ENCODE measurements around the gene FOXN3.

FOXN3 gene

GRCh38 chr14:89430391-89431236 lies 13.6 kb upstream of the FOXN3 start:
- peak; percentile 66 for DNase-seq

- DNase-seq: peak; percentile 15
These were observed 12.5 kb upstream of the FOXN3 start for GRCh38 chr14:89429199-89430181.

DNA sequence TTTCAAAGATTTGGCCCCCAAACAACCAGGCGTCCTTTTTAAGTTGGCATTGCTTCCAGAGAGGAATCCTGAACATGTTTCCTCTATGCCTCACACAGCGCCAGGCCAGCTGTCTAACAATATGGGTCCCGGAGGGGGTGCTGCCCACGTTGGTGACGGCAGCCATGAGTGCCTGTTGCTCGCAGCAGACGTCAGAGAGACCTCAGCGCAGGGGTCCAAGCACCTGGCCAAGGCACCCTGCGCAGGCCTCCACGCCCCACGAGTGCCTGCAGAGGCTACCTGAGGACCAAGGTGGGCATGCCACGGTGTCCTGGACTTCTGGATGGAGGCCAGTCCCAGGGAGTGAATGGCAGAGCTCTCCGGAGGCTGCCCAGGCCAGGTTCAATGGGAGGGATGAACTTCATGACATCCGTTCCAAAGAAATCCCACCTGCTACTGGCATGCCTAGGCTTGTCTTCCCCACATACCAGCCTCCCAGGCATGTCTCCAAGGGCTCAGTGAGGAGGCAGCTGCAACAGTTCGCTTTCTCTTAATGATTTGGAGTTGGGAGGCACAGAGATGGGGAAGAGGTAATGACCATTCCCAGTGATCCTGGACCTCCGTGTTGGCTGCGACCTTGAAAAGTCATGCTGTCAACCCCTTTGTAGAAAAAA lies 11.6 kb upstream of the FOXN3 start:
- no peak for DNase-seq

GRCh38 chr14:89428173-89428523 lies 11.1 kb upstream of the FOXN3 start:
- DNase-seq: no peak

- no peak for DNase-seq
These were observed 10.6 kb upstream of the FOXN3 start for GRCh38 chr14:89427426-89428172.

DNA sequence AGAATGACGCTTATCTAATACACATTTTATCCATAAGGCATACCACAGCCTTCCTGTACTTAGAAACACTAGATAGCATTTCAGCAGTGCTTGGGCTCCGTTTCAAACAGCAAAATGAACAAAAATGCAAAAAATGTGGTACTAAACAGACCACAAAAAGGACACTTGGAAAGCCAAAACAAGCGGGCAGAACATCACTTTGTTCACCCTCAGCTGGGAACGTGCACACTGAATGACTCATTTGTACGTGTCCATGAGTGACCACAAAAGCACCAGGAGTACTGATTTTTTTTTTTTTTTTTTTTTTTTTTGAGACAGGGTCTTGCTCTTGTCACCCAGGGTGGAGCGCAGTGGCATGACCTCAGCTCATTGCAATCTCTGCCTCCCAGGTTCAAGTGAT lies 8.9 kb upstream of the FOXN3 start:
- DNase-seq: no peak

DNA sequence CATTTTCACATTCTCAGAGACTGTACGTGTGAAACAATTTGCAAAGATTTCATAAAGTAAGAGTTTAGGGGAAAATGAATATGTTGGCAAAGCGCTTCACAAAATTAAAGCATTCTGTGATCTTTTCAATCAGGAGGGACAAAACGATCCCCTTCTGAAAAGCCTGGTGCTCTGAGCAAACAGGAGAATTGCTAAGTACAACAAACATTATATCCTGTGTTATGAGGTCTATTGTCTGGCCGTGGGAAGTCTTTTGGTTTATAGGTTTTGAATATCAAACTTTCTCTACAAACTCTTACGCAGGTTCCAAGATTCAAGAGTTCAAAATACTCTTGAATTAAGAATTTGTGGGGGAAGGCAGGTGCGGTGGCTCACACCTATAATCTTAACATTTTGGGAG lies 7.2 kb upstream of the FOXN3 start:
- no peak for DNase-seq

DNA sequence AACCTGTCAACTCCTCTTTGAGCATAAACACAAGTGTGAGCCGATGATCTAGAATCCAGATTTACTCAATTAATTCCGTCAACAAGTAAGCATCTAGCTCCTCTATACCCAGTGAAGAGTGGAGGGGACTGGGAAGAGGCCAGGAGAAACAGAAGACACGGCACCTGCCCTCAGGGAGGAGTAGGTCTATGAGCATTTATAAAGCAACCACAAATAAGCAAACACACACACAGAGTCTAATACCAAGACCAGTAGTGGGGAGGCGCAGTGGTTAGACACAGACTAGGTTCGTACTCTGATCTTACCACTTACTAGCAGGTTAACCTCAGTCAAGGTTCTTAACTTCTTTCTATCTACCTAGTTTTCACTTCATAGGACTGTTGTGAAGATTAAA lies 5.9 kb upstream of the FOXN3 start:
- DNase-seq: no peak

GRCh38 chr14:89422181-89422951 lies 5.3 kb upstream of the FOXN3 start:
- no peak for DNase-seq

DNA sequence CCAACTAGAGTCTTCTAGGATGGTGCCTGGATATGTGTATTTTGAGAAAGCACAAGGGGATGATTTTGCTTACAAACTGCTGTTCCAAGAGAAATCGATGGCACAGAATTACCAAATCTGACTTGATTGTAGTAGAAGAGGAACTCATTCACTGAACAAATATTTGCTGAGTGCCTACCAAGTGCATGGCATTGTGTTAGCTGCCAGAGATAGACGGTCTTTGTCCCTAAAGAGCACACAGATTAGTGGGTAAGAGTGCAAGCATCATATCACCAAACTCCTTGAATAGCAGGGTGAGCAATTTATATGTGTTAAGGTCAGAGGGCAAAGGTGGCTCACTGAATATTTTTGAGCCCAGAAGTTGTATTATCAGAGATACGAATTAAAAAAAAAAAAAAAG lies 3.5 kb upstream of the FOXN3 start:
- no peak for DNase-seq

DNA sequence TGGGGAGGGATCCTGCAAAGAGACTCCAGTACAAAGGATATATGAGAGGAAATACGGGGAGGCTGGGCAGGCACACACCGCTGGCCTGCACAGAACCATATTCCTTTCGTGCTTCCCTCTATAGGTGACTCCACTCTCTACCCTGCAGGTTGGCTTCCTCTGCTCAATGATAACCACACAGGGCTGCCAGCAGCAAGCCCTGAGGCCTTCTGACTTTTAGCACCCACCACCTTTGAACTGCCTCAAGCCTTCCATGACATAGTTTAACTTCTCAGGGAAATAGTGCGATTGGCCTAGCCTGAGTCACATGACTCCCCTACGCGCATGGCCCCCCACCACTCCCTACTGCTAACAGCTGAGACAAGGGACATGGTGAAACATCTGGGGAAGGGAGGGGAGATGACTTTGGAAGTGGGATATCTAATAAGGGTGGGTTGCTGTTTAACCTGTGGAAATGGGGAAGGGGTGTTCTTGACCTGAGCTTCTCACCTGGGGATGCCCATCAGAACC lies 3.0 kb upstream of the FOXN3 start:
- DNase-seq: no peak

DNA sequence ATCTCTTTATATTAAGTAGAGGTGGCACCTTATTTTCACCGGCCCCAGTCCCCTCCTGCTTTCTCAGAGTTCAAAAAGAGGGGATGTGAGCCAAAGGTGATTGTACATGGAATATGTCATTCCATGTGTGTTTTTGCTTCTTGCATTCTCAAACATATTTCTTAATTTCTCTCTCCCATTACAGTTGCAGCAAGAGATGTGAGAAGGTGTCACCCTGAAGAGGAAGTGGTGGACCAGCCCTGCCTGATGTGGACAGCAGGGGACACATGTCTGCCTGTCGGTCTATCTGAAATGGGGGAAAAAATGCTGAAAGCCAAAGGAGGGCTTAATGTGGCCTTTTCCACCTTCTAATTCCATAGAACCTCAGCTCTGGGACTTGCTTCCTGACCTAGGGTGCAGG lies 1.9 kb upstream of the FOXN3 start:
- peak; percentile 30 for DNase-seq

DNA sequence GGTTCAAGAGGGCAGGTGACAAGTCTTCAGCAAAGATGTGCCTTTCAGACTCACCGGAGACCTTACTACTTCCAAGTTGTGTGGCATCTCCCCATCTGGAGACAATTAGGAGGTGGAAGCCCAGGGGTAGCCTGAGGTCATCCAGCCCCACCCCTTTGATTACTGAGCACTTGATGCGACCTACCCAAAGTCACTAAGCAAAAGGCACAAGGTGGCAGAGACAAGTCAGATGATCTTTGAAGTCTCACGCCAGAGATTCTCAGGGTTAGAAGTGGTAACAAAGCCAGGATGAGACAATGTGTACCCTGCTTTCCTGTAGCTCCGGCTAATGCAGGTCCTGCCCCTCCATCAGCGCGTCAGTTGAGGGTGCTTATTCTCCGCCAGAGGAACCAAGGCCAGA lies 1.4 kb upstream of the FOXN3 start:
- peak; percentile 37 for DNase-seq

- peak; percentile 75 for DNase-seq
These were observed 612 bp upstream of the FOXN3 start for GRCh38 chr14:89417465-89418225.

- DNase-seq: peak; percentile 99
These were observed 734 bp downstream of the FOXN3 start for GRCh38 chr14:89416002-89416995.

- no peak for DNase-seq
These were observed 1.9 kb downstream of the FOXN3 start for GRCh38 chr14:89415159-89415558.

DNA sequence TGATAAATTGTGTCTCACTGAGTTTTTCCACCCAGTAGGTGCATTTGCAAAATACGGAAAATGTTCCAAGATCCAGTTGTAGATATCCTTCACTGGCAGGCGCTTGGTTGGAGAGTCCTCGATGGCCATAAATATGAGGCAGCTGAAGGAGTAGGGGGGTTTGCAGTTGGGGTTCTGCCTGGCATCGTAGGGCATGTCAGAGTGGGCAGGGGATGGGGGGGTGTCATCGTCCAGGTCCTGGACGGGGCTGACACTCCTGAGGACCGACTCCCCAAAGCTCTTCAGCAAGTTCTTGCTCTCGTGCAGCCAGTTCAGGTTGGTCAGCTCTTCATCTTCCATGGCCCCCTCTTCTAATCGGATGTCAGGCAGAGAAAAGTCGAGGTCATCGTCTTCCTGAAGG lies 5.1 kb downstream of the FOXN3 start:
- DNase-seq: no peak

DNA sequence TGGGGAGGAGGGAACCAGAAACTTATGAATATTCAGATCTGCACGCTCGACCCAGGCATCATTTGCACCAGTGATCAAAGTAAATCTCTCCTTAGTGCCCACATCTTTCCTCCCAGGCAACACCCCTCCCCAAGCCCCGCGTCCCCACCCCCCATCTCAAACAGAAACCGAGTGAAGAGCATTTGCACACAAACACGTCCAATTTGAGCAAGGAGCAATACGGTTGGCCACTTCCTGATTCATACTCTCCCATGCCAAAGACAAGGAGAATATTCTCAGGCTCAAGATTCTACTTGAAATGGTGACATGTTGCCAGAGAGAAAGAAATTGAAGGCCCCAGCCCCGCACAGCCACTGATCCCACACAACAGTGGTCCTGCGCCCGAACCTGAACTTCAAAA lies 7.1 kb downstream of the FOXN3 start:
- no peak for DNase-seq

DNA sequence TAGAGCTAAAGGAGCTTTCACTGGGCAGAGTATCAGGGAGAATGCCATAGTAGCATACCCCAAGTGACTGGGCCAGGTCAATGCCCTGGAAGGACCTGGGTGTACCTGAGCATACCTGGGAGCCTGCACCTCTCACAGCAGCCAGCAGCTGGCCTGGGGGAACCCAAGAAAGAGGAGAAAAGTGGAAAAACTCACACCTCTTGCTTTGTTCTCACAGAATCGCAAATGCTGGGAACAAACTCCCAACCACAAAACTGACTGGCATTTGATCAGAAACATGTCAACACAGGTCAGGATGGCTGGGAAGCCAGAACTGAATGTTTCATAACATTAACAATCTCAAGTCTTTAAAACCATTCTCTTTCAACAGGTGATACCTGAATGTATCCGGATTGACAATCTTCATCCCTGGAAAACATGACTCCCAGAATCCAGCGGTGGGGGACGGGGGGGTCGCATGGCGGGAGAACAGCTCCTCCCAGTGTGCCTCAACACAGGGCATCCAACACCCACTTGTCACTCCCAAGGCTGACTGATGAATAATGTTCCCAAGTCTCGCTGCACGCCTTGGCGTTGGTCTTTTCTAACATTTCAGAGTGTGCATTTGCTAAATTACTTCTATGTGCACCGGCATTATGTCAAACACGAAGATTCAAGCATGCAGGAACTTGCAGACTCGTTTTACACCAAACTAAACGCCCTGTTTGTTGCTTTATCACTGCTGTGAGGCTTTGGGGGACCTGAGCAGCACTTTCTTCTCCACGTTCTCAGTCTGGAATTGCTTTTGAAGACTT lies 7.9 kb downstream of the FOXN3 start:
- DNase-seq: no peak
